Measurements from ENCODE around the gene DYRK4.

The DYRK4 gene

DNA sequence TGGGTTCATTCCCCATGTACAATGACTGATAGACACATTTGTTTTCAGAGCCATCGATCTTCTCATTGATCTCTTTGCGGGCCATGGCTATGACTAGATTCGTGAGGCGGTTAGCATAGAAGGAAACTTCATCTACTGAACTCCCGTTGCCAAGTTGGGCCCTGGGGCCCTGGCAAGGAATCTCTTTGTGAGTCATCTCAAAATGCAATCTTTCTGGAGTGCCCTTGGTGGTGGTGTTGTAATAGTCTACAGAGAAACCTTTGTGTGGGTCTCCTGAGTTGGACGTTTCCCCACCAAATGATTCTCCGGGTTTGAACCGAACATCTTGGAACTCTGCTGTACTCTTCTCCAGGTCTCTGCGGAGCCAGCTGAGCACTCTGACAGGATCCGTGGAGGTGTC, 66.4 kb downstream of the DYRK4 start:
- H3K4ac ChIP-seq (ENCODE audit: low read depth, low read length): no peak overlapping the region
- no peaks in the 10 kb centered on the region for H3K36me3 ChIP-seq (ENCODE audit: control insufficient read depth in 1 of 2, insufficient read depth in 2 of 2, low read length in 2 of 2)
- peak; percentile 12 to 60 for DNase-seq
- H3K79me2 ChIP-seq (ENCODE audit: control insufficient read depth, insufficient read depth, low read length, poor library complexity): no peaks in the 10 kb centered on the region
- H2AK5ac ChIP-seq (ENCODE audit: low read length): no peak overlapping the region
- H3K14ac ChIP-seq (ENCODE audit: low read length): no peak overlapping the region
- H4K8ac ChIP-seq (ENCODE audit: low read depth, low read length): no peak overlapping the region
- H4K12ac ChIP-seq (ENCODE audit: low read depth, low read length): no peak overlapping the region
- H3K4me3 ChIP-seq (ENCODE audit: low read depth, low read length): no peak overlapping the region
- H3K27ac ChIP-seq (ENCODE audit: low read depth, low read length): no peak overlapping the region
- H4K91ac ChIP-seq (ENCODE audit: low read depth, low read length): no peak overlapping the region
- no peak overlapping the region for H2BK12ac ChIP-seq (ENCODE audit: low read length)
- H3K9ac ChIP-seq (ENCODE audit: low read length): peak overlapping the region; percentile 10
- no CpG with 5 or more reads among the region's 10 CpGs for WGBS (ENCODE audit: extremely low coverage, insufficient coverage, insufficient read length)
- no peaks in the 10 kb centered on the region for H3K9me3 ChIP-seq (ENCODE audit: insufficient read depth, low read depth, low read length)
- no peak overlapping the region for H3K4me2 ChIP-seq (ENCODE audit: low read length)
- no peaks in the 10 kb centered on the region for H3K79me1 ChIP-seq (ENCODE audit: low read length)
- no peak overlapping the region for H2BK5ac ChIP-seq (ENCODE audit: low read depth, low read length, poor library complexity)
- H3K4me1 ChIP-seq (ENCODE audit: control insufficient read depth in 1 of 2, insufficient read depth in 2 of 2, low read length in 2 of 2): no peaks in the 10 kb centered on the region
- no peak overlapping the region for H3K23ac ChIP-seq (ENCODE audit: low read length)
- H2BK120ac ChIP-seq (ENCODE audit: insufficient read depth, low read length, poor library complexity): no peak overlapping the region
- H3K18ac ChIP-seq (ENCODE audit: low read length): no peak overlapping the region
- H2AFZ ChIP-seq (ENCODE audit: insufficient read depth, low read length, poor library complexity): no peak overlapping the region
- no peaks in the 10 kb centered on the region for H3K27me3 ChIP-seq (ENCODE audit: insufficient read depth, low read length)

DNA sequence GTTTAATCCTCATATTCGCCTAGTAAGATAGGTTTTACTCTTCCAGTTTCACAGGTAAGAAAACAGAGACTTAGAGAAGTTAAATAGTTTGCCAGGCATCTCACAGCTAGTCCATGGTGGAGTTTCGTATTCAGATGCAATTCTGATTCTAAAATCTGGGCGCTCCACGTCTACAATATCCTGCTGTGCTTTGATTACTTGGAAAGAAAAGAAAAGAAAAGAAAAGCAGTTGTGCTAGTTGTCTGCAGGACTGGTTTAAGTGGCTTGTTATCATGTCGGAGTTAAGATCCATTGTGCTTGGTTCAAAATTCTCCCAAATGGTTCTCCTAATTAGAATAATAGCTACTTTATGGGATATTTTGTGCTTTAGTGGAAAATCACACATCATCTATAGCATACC, 68.3 kb downstream of the DYRK4 start:
- Histone ChIP-seq H3K4me1 (ENCODE audit: control insufficient read depth in 1 of 2, insufficient read depth in 2 of 2, low read length in 2 of 2) (no peaks in the 10 kb centered on the region), H2AFZ (ENCODE audit: insufficient read depth, low read length, poor library complexity) (no peak overlapping the region), H4K8ac (ENCODE audit: low read depth, low read length) (no peak overlapping the region), H3K9me3 (ENCODE audit: insufficient read depth, low read depth, low read length) (no peaks in the 10 kb centered on the region), H2BK120ac (ENCODE audit: insufficient read depth, low read length, poor library complexity) (no peak overlapping the region), H3K14ac (ENCODE audit: low read length) (no peak overlapping the region), H2AK5ac (ENCODE audit: low read length) (no peak overlapping the region), H4K91ac (ENCODE audit: low read depth, low read length) (no peak overlapping the region), H2BK12ac (ENCODE audit: low read length) (no peak overlapping the region), H3K23ac (ENCODE audit: low read length) (no peak overlapping the region), H3K79me2 (ENCODE audit: control insufficient read depth, insufficient read depth, low read length, poor library complexity) (no peaks in the 10 kb centered on the region), H3K79me1 (ENCODE audit: low read length) (no peaks in the 10 kb centered on the region), H3K4me3 (ENCODE audit: low read depth, low read length) (no peak overlapping the region), H3K27ac (ENCODE audit: low read depth, low read length) (no peak overlapping the region), H3K4me2 (ENCODE audit: low read length) (no peak overlapping the region), H3K9ac (ENCODE audit: low read length) (no peak overlapping the region), H2BK5ac (ENCODE audit: low read depth, low read length, poor library complexity) (no peak overlapping the region), H3K36me3 (ENCODE audit: control insufficient read depth in 1 of 2, insufficient read depth in 2 of 2, low read length in 2 of 2) (no peaks in the 10 kb centered on the region), H3K27me3 (ENCODE audit: insufficient read depth, low read length) (no peaks in the 10 kb centered on the region), H3K18ac (ENCODE audit: low read length) (no peak overlapping the region), H3K4ac (ENCODE audit: low read depth, low read length) (no peak overlapping the region), H4K12ac (ENCODE audit: low read depth, low read length) (no peak overlapping the region)
- no CpG with 5 or more reads among the region's 5 CpGs for WGBS (ENCODE audit: extremely low coverage, insufficient coverage, insufficient read length)
- DNase-seq: no peak

DNA sequence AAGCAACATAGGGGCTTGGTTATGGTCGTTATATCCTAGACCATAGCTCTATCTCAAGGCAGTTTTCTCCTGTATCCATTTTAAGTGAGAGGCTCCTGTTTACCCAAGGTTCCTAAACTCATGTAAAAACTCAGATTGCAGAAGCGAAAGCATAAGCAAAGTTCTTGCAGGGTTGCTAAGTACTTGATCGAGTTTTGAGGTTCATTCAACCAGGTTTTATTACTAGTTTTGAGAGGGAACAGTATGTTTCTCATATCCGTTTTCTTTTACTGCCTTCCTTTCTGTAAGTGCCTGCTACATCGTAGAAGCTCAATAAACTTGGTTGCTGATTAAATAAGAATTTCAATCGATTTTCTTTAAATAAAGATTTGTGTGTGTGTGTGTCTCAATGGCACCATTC, 81.7 kb downstream of the DYRK4 start:
- H3K79me2 ChIP-seq (ENCODE audit: control insufficient read depth, insufficient read depth, low read length, poor library complexity): peaks cover 4% of the 10 kb centered on the region
- no peaks in the 10 kb centered on the region for H3K36me3 ChIP-seq (ENCODE audit: control insufficient read depth in 1 of 2, insufficient read depth in 2 of 2, low read length in 2 of 2)
- H3K27me3 ChIP-seq (ENCODE audit: insufficient read depth, low read length): no peaks in the 10 kb centered on the region
- H3K4me2 ChIP-seq (ENCODE audit: low read length): no peak overlapping the region
- H2BK120ac ChIP-seq (ENCODE audit: insufficient read depth, low read length, poor library complexity): no peak overlapping the region
- H4K91ac ChIP-seq (ENCODE audit: low read depth, low read length): no peak overlapping the region
- DNase-seq: no peak
- H3K9me3 ChIP-seq (ENCODE audit: insufficient read depth, low read depth, low read length): no peaks in the 10 kb centered on the region
- no peak overlapping the region for H2AK5ac ChIP-seq (ENCODE audit: low read length)
- no peak overlapping the region for H3K4ac ChIP-seq (ENCODE audit: low read depth, low read length)
- no peak overlapping the region for H2BK12ac ChIP-seq (ENCODE audit: low read length)
- no peak overlapping the region for H3K27ac ChIP-seq (ENCODE audit: low read depth, low read length)
- no CpG with 5 or more reads among the region's 6 CpGs for WGBS (ENCODE audit: extremely low coverage, insufficient coverage, insufficient read length)
- H3K23ac ChIP-seq (ENCODE audit: low read length): no peak overlapping the region
- H2AFZ ChIP-seq (ENCODE audit: insufficient read depth, low read length, poor library complexity): no peak overlapping the region
- no peak overlapping the region for H4K12ac ChIP-seq (ENCODE audit: low read depth, low read length)
- H3K14ac ChIP-seq (ENCODE audit: low read length): no peak overlapping the region
- no peak overlapping the region for H4K8ac ChIP-seq (ENCODE audit: low read depth, low read length)
- H3K4me3 ChIP-seq (ENCODE audit: low read depth, low read length): no peak overlapping the region
- H2BK5ac ChIP-seq (ENCODE audit: low read depth, low read length, poor library complexity): no peak overlapping the region
- H3K9ac ChIP-seq (ENCODE audit: low read length): no peak overlapping the region
- H3K4me1 ChIP-seq (ENCODE audit: control insufficient read depth in 1 of 2, insufficient read depth in 2 of 2, low read length in 2 of 2): no peaks in the 10 kb centered on the region
- H3K79me1 ChIP-seq (ENCODE audit: low read length): peaks cover 4% of the 10 kb centered on the region
- no peak overlapping the region for H3K18ac ChIP-seq (ENCODE audit: low read length)

DNA sequence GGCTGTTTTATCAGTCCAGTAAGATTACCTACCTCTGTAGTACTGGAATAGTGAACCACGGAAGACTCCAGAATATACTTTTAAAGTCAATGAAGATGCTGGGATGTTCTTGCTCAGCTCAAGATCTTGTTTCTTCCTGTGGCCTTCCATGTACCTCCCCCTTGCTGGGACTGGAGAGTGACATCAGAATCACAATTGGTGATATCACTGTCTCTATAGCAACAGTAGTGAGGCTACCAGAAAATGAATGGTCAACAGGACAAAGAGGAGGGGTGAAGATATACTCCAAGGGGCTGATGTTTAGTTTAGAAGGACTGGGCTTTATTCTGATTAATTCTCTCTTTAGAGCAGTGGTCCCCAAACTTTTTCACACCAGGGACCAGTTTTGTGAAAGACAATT, 83.0 kb downstream of the DYRK4 start:
- Histone ChIP-seq H3K9me3 (ENCODE audit: insufficient read depth, low read depth, low read length) (no peaks in the 10 kb centered on the region), H3K79me1 (ENCODE audit: low read length) (peaks cover 8% of the 10 kb centered on the region), H3K23ac (ENCODE audit: low read length) (no peak overlapping the region), H4K12ac (ENCODE audit: low read depth, low read length) (no peak overlapping the region), H2BK12ac (ENCODE audit: low read length) (no peak overlapping the region), H3K4me1 (ENCODE audit: control insufficient read depth in 1 of 2, insufficient read depth in 2 of 2, low read length in 2 of 2) (no peaks in the 10 kb centered on the region), H3K4me3 (ENCODE audit: low read depth, low read length) (no peak overlapping the region), H3K4me2 (ENCODE audit: low read length) (no peak overlapping the region), H2BK5ac (ENCODE audit: low read depth, low read length, poor library complexity) (no peak overlapping the region), H3K27ac (ENCODE audit: low read depth, low read length) (no peak overlapping the region), H3K79me2 (ENCODE audit: control insufficient read depth, insufficient read depth, low read length, poor library complexity) (peaks cover 6% of the 10 kb centered on the region), H4K91ac (ENCODE audit: low read depth, low read length) (no peak overlapping the region), H3K14ac (ENCODE audit: low read length) (no peak overlapping the region), H3K9ac (ENCODE audit: low read length) (no peak overlapping the region), H3K27me3 (ENCODE audit: insufficient read depth, low read length) (no peaks in the 10 kb centered on the region), H3K36me3 (ENCODE audit: control insufficient read depth in 1 of 2, insufficient read depth in 2 of 2, low read length in 2 of 2) (no peaks in the 10 kb centered on the region), H2AK5ac (ENCODE audit: low read length) (no peak overlapping the region), H3K4ac (ENCODE audit: low read depth, low read length) (no peak overlapping the region), H2BK120ac (ENCODE audit: insufficient read depth, low read length, poor library complexity) (no peak overlapping the region), H4K8ac (ENCODE audit: low read depth, low read length) (no peak overlapping the region), H2AFZ (ENCODE audit: insufficient read depth, low read length, poor library complexity) (no peak overlapping the region), H3K18ac (ENCODE audit: low read length) (no peak overlapping the region)
- DNase-seq: no peak
- WGBS (ENCODE audit: extremely low coverage, insufficient coverage, insufficient read length): no CpG with 5 or more reads among the region's 1 CpG
